ENCODE measurements around the gene ARMC5. TPM values are rescaled to one million over a fixed set of nuclear protein-coding genes. Genes with fewer than 3 reads are reported as not detected.
"Not testable (repeated sequence)": the region's sequence is repeated elsewhere in the genome, so short reads cannot be mapped to it uniquely, and the experiment has no call there.

Gene ARMC5
- total RNA-seq, 3 donors from 2014 or later: 5.3 to 7.2 (median 6.9) TPM

DNA sequence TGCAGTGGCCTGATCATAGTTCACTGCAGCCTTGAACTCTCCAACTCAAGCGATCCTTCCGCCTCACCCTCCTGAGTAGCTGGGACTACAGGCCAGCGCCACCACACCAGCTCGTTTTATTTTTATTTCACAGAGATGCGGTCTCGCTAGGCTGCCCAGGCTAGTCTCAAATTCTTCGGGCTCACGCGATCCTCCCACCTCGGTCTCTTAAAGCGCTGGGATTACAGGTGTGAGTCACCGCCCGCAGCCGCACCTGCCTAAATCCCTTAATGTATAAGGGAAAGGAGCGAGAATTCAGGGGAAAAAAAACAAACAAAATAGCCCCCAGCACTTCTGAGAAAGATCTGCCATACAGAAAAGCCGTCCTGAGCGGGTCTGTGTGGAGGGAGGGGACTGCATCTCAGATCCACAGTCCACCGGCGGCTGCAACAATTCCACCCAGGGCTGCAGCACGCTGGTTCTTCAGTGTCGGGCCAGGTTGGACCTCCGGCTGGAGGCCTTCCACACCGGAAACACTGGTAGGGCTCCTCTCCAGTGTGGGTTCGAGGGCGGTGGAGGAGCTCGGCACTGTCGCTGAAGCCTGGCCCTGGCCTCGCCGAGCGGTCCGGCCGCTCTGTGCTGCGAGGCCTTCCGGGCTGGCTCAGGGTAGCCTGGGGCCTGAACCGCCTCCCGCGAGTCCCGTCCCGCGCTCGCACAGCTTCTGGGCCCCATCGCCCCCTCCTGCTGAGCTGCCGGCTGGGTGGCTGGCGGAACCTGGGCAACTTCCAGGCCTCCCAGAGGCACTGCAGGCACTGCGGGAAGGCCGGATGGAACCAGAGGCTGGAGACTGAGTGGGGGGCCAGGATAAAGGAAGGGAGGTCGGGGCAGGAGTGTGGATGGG, 23.7 kb upstream of the ARMC5 start:
- Histone ChIP-seq H3K4me1 (no peaks in the 10 kb centered on the region), H3K9me3 (no peaks in the 10 kb centered on the region), H3K4me3 (no peak overlapping the region), H3K27ac (no peak overlapping the region), H3K27me3 (no peaks in the 10 kb centered on the region), H3K36me3 (no peaks in the 10 kb centered on the region)
- DNase-seq (ENCODE audit: low spot score in 2 of 2): no peak
- intact Hi-C loops (cut with DNase I; ENCODE audit: low total_unique reads): no loop called here
- TF ChIP-seq, protein P1, sequence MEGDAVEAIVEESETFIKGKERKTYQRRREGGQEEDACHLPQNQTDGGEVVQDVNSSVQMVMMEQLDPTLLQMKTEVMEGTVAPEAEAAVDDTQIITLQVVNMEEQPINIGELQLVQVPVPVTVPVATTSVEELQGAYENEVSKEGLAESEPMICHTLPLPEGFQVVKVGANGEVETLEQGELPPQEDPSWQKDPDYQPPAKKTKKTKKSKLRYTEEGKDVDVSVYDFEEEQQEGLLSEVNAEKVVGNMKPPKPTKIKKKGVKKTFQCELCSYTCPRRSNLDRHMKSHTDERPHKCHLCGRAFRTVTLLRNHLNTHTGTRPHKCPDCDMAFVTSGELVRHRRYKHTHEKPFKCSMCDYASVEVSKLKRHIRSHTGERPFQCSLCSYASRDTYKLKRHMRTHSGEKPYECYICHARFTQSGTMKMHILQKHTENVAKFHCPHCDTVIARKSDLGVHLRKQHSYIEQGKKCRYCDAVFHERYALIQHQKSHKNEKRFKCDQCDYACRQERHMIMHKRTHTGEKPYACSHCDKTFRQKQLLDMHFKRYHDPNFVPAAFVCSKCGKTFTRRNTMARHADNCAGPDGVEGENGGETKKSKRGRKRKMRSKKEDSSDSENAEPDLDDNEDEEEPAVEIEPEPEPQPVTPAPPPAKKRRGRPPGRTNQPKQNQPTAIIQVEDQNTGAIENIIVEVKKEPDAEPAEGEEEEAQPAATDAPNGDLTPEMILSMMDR (IDR thresholded peaks at IDR 0.05): no peak
- TF ChIP-seq POLR2A (IDR thresholded peaks at IDR 0.05) (no peak), POLR2AphosphoS5 (IDR thresholded peaks at IDR 0.05) (no peak)

DNA sequence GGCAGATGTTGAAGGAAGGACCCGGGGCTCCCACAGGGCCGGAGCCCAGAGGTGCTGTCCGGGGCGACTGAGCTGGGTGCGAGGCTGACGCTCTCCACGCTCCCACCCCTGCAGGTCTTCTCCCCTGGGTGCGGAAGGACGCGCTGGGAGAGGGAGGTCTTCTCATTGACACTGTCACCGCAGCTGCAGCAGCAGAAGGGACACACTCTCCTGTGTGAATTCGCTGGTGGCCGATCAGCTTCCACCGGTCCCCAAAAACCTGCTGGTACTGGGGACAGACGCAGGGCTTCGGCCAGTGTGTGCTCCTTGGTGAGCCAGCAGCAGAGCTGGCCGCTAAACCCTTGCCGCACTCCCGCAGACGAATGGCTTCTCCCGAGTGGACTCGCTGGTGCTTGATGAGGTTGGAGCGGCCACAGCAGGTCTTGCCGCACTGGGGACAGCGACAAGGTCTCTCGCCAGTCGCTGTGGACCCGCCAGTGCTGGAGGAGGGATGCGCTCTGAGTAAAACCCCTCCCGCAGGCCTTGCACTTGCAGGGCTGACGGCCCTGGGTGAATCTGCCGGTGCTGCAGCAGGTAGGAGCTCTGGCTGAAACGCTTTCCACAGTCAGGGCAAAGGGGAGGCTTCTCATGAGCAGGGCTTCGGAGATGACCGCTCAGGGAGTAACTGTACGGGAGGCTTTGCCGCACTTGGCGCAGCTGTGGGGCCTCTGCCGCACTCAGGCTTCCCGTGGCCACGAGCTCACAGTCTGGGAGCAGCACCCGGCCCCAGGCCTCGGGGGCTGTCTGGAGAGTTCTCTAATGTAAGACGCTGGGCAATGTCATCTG, 22.9 kb upstream of the ARMC5 start:
- no peak for DNase-seq (ENCODE audit: low spot score in 2 of 2)
- intact Hi-C loops (cut with DNase I; ENCODE audit: low total_unique reads): no loop called here
- no peaks in the 10 kb centered on the region for H3K36me3 ChIP-seq

DNA sequence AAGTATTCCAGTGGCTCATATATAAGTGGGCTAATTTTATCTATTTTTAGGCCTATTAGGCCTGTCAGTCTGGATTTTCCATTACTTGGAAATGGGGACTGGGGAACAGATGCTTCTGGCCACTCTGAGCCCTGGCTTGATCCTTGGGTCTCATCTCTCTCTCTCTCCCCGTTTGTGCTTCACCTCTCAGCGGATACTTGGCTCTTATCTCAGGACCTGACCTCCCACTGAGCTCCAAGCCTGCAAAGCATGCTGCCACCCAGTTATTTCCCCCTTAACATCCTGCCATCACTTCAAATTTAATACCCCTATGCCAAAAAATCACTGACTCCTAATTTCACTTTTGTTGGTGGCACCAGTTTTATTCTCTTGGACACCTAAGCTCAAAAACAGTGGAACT, 20.9 kb upstream of the ARMC5 start:
- Histone ChIP-seq H3K36me3 (no peaks in the 10 kb centered on the region), H3K4me1 (no peaks in the 10 kb centered on the region), H3K27me3 (no peaks in the 10 kb centered on the region), H3K27ac (no peak overlapping the region), H3K4me3 (no peak overlapping the region), H3K9me3 (no peaks in the 10 kb centered on the region)
- DNase-seq (ENCODE audit: low spot score in 2 of 2): no peak
- no peak for TF ChIP-seq POLR2AphosphoS5 (IDR thresholded peaks at IDR 0.05)
- TF ChIP-seq, protein P1 (IDR thresholded peaks at IDR 0.05): no peak
- no peak for TF ChIP-seq POLR2A (IDR thresholded peaks at IDR 0.05)
- intact Hi-C loops (cut with DNase I; ENCODE audit: low total_unique reads): no loop called here

More for the DNA sequence above, 22.9 kb upstream of the ARMC5 start:
- no peak overlapping the region for H3K4me3 ChIP-seq
- H3K4me1 ChIP-seq: no peaks in the 10 kb centered on the region
- H3K9me3 ChIP-seq: no peaks in the 10 kb centered on the region
- TF ChIP-seq POLR2AphosphoS5 (IDR thresholded peaks at IDR 0.05) (no peak), POLR2A (IDR thresholded peaks at IDR 0.05) (no peak)
- TF ChIP-seq, protein P1 (IDR thresholded peaks at IDR 0.05): no peak
- no peaks in the 10 kb centered on the region for H3K27me3 ChIP-seq
- H3K27ac ChIP-seq: no peak overlapping the region

DNA sequence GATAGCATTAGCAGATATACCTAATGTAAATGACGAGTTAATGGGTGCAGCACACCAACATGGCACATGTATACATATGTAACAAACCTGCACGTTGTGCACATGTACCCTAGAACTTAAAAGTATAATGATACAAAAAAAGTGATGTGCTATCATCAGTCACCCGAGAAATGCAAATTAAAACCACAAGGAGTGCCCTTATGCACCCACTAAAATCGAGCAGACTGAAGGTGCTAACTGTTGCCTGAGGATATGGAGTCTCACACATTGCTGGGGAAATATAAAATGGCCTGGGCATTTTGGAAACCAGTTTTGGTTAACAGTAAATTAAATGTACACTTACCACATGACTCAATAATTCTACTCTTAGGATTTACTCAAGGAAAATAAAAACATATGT, 20.3 kb upstream of the ARMC5 start:
- H3K27me3 ChIP-seq; H3K9me3 ChIP-seq; H3K4me1 ChIP-seq; H3K36me3 ChIP-seq; DNase-seq (ENCODE audit: low spot score in 2 of 2); intact Hi-C loops (cut with DNase I; ENCODE audit: low total_unique reads); H3K27ac ChIP-seq; H3K4me3 ChIP-seq: not testable (repeated sequence)

DNA sequence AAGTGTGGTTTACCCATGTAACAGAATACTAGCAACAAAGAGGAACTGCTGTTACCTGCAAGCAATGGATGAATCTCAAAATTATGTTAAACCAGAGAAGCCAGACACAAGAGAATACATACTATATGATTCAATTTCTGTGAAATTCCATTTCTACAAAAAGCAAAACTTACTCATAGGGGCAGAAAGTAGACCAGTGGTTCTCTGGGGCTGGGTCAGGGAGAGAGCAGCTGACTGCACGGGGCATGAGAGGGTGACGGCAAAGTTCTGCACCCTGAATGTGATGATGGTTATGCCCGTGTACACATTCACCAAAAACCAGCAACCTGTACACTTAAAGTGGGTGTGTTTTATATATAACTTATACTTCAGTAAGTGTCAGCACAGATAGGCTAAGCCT, 19.8 kb upstream of the ARMC5 start:
- H3K27ac ChIP-seq: no peak overlapping the region
- H3K4me1 ChIP-seq: no peaks in the 10 kb centered on the region
- H3K27me3 ChIP-seq: no peaks in the 10 kb centered on the region
- H3K9me3 ChIP-seq: no peaks in the 10 kb centered on the region
- no peak overlapping the region for H3K4me3 ChIP-seq
- intact Hi-C loops (cut with DNase I; ENCODE audit: low total_unique reads): no loop called here
- no peak for DNase-seq (ENCODE audit: low spot score in 2 of 2)
- no peaks in the 10 kb centered on the region for H3K36me3 ChIP-seq
- TF ChIP-seq POLR2AphosphoS5 (IDR thresholded peaks at IDR 0.05): no peak
